Glutamatergic neuron (in vitro differentiated cells): ENCODE results near the gene STRBP. TPM values are rescaled to one million over a fixed set of nuclear protein-coding genes. Genes with fewer than 3 reads are reported as not detected.

Source experiments
- DNase-seq: peaks from one replicate; pipeline ENCODE4 v3.0.0; 2022
- H3K27ac Mint-ChIP-seq: one replicate; pipeline ENCODE4 v1.8.0; 2020; ENCODE audit warnings: mild to moderate bottlenecking, mixed read lengths, inconsistent platforms; ENCODE audit not compliant: unreplicated experiment
- H3K27me3 Mint-ChIP-seq: one replicate; pipeline ENCODE4 v1.8.0; 2020; ENCODE audit warnings: mild to moderate bottlenecking, moderate library complexity, mixed read lengths, inconsistent platforms; ENCODE audit not compliant: unreplicated experiment
- H3K36me3 Mint-ChIP-seq: one replicate; pipeline ENCODE4 v1.8.0; 2020; ENCODE audit warnings: mild to moderate bottlenecking, mixed read lengths, inconsistent platforms; ENCODE audit not compliant: unreplicated experiment
- H3K4me1 Mint-ChIP-seq: one replicate; pipeline ENCODE4 v1.8.0; 2020; ENCODE audit warnings: mild to moderate bottlenecking, low read depth, mixed read lengths, inconsistent platforms; ENCODE audit not compliant: unreplicated experiment
- H3K4me3 Mint-ChIP-seq: one replicate; pipeline ENCODE4 v1.8.0; 2020; ENCODE audit warnings: mild to moderate bottlenecking, mixed read lengths, inconsistent platforms; ENCODE audit not compliant: unreplicated experiment
- H3K9me3 Mint-ChIP-seq: one replicate; pipeline ENCODE4 v1.8.0; 2020; ENCODE audit warnings: mild to moderate bottlenecking, moderate library complexity, mixed read lengths, inconsistent platforms; ENCODE audit not compliant: unreplicated experiment
- CTCF ChIP-seq: fragments of 200-600 bp; sonication (generic); IDR thresholded peaks from one replicate; pipeline ENCODE4 v1.5.0; 2021; ENCODE audit not compliant: partially characterized antibody, unreplicated experiment
- total RNA-seq: library from RNA; stranded (reverse); fragmentation: NEBNext Ultra II Directional; extraction: Animal tissue kit (Norgen Biotek cat#: 25700); gene quantifications from one replicate; pipeline ENCODE4 v1.2.1, GENCODE V29; 2021; ENCODE audit not compliant: unreplicated experiment

The STRBP gene
- total RNA-seq, 1 donor from 2014 or later = 111 TPM

- Mint-ChIP-seq H3K4me1 (peaks cover 4% of the 10 kb centered on the region), H3K4me3 (no peak overlapping the region), H3K9me3 (no peaks in the 10 kb centered on the region), H3K36me3 (no peaks in the 10 kb centered on the region), H3K27ac (peak overlapping the region; percentile 53), H3K27me3 (no peaks in the 10 kb centered on the region)
- no peak for DNase-seq
- no peak for TF ChIP-seq CTCF
Measured at GRCh38 chr9:123074628-123075027, 193.8 kb downstream of the STRBP start.

- no peaks in the 10 kb centered on the region for H3K27me3 Mint-ChIP-seq
- H3K4me1 Mint-ChIP-seq = peaks cover 4% of the 10 kb centered on the region
- TF ChIP-seq CTCF = no peak
- no peaks in the 10 kb centered on the region for H3K36me3 Mint-ChIP-seq
- no peak overlapping the region for H3K27ac Mint-ChIP-seq
- no peaks in the 10 kb centered on the region for H3K9me3 Mint-ChIP-seq
- DNase-seq = no peak
- H3K4me3 Mint-ChIP-seq = no peak overlapping the region
Measured at GRCh38 chr9:123073991-123074422, 194.4 kb downstream of the STRBP start.

- Mint-ChIP-seq H3K36me3 (no peaks in the 10 kb centered on the region), H3K9me3 (no peaks in the 10 kb centered on the region), H3K27ac (no peak overlapping the region), H3K4me3 (no peak overlapping the region), H3K27me3 (no peaks in the 10 kb centered on the region), H3K4me1 (peaks cover 4% of the 10 kb centered on the region)
- TF ChIP-seq CTCF = no peak
- no peak for DNase-seq
Measured at GRCh38 chr9:123073441-123073840, 194.9 kb downstream of the STRBP start.

- no peak for DNase-seq
- peaks cover 4% of the 10 kb centered on the region for H3K4me1 Mint-ChIP-seq
- H3K27ac Mint-ChIP-seq = peak overlapping the region; percentile 1
- no peak overlapping the region for H3K4me3 Mint-ChIP-seq
- TF ChIP-seq CTCF = no peak
- H3K27me3 Mint-ChIP-seq = no peaks in the 10 kb centered on the region
- no peaks in the 10 kb centered on the region for H3K36me3 Mint-ChIP-seq
- no peaks in the 10 kb centered on the region for H3K9me3 Mint-ChIP-seq
Measured at GRCh38 chr9:123072407-123072995, 195.9 kb downstream of the STRBP start.

Other genes starting within 250 kb of the STRBP start
- 3.8 TPM for gene GPR21, start 234.9 kb downstream of the STRBP start, total RNA-seq
- gene CRB2, start 87.6 kb upstream of the STRBP start, total RNA-seq = 6.8 TPM